Left hindlimb (tissue), 1 donor: ENCODE measurements around the gene STK11IP.
A peak's percentile ranks its signal among the peaks of the same experiment; 100 is the strongest.

Experiments
- DNase-seq: peaks from one replicate; pipeline ENCODE4 v3.0.0-alpha.2; 2018

STK11IP gene

DNA sequence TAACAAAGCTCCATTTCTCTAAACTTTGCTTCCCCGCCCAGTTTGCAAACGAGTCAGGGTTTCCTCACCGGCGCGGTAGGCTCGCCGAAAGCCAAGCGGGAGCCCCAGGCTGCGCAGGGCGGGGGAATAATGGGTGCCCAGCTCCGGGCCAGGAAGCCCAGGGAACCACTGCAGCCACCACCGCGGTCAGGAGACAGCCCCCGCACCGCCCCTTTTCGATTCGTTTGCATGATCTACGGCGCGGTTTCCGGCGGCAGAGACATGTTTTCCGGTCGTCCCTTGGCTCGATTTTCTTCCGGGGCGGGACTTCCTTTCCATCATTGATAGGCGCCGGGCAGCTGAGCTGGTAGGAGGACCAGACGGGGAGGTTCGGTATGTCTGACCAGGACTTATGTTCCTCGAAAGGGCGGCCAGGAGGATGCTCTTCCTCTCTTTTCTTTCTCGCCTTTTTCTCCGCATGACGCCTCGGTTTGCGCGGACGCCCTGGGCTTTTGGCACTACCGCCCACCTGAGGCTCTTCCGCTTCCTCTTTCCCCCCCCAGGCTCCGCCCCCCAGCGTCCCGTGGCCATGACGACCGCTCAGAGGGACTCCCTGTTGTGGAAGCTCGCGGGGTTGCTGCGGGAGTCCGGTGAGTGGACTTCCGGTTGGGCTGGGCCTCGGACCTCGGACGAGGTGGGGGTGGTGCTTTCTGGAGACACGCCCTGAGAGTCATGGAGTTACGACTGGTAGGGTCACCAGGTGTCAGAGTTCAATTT lies at the start of gene STK11IP:
Gene STK11IP (plus strand): TSS at position 306 of the 756 bp plus-strand sequence. CDS start 263 bp downstream, at position 569.
- peak; percentile 97 for DNase-seq

DNA sequence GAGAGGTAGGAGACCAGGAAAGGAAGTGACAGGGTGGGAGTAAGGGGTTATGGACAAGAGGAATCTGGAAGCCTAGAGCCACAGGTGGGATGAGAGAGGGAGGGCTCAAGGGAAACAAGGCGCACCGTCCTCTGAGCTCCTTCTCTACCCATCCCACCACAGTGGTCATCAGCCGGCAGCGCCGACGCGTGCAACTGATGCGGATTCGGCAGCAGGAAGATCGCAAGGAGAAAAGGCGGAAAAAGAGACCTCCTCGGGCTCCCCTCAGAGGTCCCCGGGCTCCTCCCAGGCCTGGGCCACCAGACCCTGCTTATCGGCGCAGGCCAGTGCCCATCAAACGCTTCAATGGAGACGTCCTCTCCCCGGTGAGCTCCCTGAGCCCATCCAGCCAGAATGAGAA lies 48.7 kb upstream of the STK11IP start:
- no peak for DNase-seq

DNA sequence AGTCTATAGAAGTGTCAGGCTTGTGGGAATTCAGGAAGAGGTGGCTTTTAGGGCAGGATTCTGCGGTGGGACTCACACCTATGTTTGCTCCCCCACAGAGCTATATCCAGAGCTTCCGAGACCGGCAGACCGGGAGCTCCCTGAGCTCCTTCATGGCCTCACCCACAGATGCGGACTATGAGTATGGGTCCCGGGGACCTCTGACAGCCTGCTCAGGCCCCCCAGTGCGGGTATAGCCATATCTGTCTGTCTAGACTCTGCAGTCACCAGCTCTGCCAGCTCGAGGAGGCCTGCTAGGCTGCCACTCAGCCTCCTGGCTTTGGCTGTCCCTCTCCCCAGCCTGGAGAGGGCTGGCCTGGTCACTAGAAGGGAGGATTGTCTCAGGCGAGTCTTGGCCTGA lies 48.0 kb upstream of the STK11IP start:
- no peak for DNase-seq

DNA sequence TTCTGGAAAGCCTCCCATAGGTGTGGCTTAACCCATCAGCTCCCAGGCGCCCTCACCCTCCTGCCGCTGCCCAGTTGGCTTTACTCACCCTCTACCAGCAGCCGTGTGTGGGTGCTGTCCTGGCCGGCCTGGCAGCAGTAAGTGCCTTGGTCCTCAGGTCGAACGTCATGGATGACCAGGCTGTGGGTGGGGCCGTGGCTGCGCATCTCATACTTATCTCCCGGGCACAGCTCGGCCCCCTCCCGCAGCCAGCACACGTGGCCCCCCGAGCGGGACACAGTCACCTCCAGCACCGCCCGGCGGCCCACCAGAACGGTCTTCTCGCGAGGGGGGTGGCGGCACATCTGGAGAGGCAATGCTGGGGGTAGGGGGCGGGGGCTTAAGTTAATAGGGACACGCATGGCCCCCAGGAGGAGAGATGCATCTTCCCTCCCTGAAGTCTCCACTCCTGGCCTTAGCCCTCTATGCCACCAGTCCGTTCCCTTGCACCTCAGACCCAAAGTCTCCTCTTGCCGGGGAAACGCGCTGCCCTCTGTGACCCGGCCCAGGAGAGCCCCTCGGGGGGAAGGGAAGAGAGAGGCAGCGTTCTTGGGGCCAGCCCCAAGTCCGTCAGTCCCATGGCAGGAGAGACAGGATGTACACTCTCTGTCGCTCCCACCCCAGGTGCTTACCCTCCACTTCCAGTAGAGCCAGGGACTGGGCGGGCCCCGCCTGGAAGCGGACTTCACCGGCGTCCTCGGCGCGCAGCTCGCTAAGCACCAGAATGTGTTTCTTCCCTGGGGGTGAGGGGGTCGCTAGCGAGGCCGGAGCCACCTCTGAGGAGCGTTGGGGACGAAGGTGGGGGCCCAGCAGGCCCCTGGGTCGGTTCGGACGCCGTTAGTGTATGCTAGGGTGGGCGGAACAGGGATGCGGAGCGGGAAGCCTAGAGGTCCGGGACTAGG lies 45.9 kb upstream of the STK11IP start:
- DNase-seq = peak; percentile 67

DNA sequence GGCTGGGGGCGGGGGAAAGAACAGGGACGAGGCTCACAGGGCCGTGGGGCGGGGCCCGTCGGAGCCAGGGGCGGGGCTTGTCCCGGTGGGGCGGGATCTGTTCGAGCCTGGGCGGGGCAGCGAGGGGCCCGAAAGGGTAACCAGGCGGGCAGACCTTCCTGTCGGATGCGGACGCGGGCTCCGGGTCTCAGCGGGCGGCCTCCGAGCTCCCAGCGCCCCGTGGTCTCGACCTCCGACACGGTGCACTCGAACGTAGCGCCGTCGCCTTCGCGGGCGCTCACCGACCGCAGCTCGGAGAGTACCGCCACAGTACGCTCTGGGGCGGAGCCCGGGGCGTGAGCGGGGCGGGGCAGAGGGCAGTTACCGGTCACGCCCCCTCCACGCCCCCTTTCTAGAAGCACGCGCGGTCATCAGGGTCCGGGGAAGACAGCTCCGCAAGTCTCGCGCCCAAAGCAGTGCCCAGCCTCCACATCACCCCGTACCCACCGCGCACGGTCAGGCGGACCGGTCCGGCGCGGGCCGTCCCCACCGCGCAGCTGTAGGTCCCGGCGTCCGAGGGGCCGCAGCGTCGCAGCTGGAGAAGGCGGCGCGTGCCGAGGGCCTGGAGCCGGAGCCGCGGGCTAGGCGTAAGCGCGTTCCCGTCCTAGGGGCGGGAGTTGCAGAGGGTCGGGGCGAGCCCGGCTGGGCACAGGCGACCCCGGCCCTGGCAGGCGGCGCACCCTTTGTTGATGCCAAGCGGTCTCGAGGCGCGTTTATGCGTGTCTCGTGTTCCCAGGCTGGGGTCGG lies 45.1 kb upstream of the STK11IP start:
- DNase-seq = peak; percentile 92

DNA sequence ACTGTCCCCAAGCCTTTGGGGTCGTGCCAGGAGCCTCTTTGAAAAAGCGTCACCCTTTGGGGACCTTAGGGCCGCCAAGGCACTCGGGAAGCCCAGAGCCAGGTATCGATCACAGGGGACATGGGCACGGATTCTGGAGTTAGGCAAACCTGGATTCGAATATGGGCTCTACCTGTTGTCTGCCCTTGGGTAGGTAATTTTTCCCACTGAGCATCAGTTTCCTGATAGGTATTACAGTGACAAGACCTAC lies 44.6 kb upstream of the STK11IP start:
- no peak for DNase-seq

DNA sequence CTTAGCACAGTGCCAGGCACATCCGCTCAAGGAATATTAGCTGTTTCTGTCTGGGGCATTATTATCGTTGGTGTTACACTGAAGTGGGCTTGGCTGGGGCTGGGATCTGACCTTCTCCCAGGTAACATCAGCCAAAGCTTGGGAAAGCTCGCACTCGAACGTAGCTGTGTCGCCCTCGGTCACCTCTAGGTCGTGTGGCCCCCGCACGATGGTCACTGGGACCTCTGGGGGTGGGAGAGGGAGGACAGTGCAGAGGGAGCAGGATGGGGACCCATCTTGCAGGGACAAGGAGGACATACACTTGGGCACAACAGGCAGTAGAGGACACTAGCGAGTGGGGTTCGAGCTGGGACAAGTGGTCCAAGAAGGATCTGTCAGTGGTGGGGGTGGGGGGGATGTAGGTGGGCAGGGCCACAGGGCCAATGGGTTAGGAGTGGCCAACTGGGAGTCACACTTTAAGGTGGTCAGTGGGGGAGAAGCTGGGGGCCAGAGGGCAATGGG lies 44.1 kb upstream of the STK11IP start:
- DNase-seq = no peak

DNA sequence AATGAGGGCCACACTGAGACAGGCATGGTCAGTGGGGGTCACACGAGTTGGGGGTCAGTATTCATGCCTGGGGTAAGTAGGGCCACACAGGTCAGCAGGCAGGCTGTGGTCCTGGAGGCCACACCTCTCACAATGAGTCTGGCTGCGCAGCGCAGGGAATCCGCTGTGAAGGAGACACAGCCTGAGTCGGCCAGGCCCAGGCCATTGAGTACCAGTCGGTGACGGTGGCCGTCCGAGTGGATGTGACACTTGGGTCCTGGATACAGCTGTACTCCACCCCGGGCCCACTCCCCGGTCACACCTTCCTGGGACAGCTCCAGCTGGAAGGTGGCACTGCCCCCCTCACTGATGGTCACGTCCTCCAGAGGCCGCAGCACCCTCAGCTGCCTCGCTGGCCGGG lies 43.3 kb upstream of the STK11IP start:
- DNase-seq = no peak

DNA sequence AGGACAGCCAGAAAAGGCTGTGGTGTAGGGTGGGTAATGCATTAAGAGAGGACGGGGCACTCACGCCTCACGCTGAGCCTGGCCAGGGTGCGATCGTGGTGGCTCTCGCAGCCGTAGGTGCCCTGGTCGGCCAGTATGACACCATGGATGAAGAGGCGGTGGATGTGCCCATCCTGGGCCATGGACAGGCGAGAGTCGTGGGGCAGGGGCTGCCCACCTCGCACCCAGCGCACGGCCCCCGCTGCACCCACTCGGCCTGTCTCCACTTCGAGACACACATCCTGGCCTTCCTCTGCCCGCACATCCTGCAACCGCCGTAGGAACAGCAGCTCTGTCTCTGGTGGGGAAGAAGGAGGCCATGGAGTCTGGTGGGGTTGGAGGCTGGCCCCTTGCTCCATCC lies 41.7 kb upstream of the STK11IP start:
- no peak for DNase-seq

DNA sequence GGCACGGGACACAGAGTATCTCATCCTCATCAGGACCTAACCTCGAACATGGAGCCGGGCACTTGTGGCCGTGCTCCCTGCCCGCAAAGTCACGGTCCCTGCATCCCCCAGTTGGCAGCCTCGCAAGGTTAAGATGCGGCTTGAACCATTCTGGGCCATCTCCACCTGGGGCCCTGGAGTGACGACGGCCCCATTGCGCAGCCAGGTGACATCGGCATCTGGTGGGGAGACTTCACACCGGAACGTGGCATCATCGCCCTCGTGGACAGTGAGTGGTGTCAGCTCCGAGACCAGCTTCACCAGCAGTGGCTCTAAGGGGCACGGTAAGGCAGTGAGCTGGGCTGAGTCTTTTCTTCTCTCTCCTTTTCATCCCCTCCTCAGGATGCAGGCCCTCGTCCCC lies 41.2 kb upstream of the STK11IP start:
- no peak for DNase-seq

DNA sequence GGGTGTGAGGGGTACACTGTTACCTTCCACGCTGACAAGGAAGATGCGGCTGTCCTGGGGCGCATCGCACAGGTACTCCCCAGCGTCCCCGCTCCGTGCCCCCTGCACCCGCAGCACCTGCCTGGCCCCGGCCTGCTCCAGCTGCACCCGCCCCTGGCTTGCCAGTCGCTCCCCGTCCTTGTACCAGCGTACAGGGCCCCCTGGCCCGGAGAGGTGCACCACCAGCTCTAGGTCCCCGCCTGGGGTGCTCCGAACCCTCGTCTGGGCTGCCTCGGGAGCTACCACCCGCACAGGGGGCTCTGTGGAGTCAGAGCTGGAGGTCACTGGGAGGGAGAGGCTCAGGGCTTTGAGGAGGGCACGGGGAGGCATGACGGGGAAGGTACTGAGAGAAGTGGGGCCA lies 40.3 kb upstream of the STK11IP start:
- DNase-seq = no peak

DNA sequence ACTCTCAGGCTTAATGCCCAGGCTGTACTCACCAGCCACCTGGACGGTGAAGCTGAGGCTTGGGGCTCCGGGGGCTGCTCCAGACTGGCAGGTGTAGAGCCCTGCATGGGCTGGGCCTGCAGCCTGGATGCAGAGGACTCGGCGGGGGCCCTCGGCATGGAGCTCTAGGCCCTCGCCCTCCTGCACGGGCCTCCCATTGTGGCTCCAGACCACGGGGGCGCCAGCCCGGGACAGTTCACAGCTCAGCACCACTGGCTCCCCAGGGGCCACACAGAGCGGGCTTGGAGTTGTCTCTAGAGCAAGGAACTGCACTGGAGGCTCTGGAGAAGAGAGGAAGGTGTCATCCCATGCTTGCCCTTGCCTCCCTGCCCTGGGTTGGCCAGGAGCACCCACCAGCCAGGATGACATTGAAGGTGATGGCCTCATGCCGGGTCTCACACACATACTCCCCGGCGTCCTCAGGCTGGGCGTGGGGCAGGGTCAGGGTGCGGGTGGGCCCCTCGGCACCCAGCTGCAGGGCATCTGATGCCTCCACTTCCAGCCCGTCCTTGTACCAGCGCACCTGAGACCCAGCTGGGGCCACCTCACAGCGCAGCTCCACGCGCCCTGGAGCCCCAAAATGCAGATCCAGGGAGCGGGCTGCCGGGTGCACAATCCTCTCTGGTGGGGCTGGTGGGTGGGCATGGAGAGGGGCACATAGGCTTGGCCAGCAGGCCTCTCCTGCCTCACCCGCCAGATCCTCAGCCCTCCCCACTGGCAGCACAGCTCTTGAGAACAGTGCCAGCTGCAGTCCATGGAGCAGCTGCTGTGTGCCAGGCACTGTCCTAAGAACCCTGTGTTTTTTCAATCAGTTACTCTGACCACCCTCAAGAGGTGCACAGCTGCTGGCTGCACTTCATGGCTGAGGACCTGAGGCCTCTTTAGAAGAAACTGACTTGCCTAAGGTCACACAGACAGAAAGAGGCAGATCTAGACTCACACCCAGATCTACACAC lies 39.6 kb upstream of the STK11IP start:
- DNase-seq = no peak

GRCh38 chr2:219559156-219559915 lies 38.3 kb upstream of the STK11IP start:
- no peak for DNase-seq

- DNase-seq = no peak
These were observed 37.4 kb upstream of the STK11IP start for GRCh38 chr2:219560037-219560892.

- no peak for DNase-seq
These were observed 36.8 kb upstream of the STK11IP start for GRCh38 chr2:219560893-219561178.

GRCh38 chr2:219561179-219562048 lies 36.2 kb upstream of the STK11IP start:
- DNase-seq = peak; percentile 23

- DNase-seq = no peak
These were observed 35.3 kb upstream of the STK11IP start for GRCh38 chr2:219562049-219563020.

- no peak for DNase-seq
These were observed 34.3 kb upstream of the STK11IP start for GRCh38 chr2:219563271-219563928.
